ENCODE results near the gene CNN2.

Gene CNN2

GRCh38 chr19:1076951-1077350 is 50.5 kb downstream of the CNN2 start:
- no peak for TF ChIP-seq CTCF (conservative IDR thresholded peaks at IDR 0.05; ENCODE audit: control insufficient read depth, insufficient read depth, low read depth, low read length)

GRCh38 chr19:1079566-1080111 is 53.2 kb downstream of the CNN2 start:
- no peak overlapping the region for H3K4me3 ChIP-seq (ENCODE audit: control insufficient read depth, low read depth, low read length)
- TF ChIP-seq CTCF (conservative IDR thresholded peaks at IDR 0.05; ENCODE audit: control insufficient read depth, insufficient read depth, low read depth, low read length) = no peak
- no peak for DNase-seq (ENCODE audit: low read depth)

More at GRCh38 chr19:1076951-1077350, 50.5 kb downstream of the CNN2 start:
- no peak overlapping the region for H3K4me3 ChIP-seq (ENCODE audit: control insufficient read depth, low read depth, low read length)
- DNase-seq (ENCODE audit: low read depth) = no peak

GRCh38 chr19:1080360-1081161 is 54.2 kb downstream of the CNN2 start:
- DNase-seq (ENCODE audit: low read depth) = no peak
- no peak for TF ChIP-seq CTCF (conservative IDR thresholded peaks at IDR 0.05; ENCODE audit: control insufficient read depth, insufficient read depth, low read depth, low read length)
- no peak overlapping the region for H3K4me3 ChIP-seq (ENCODE audit: control insufficient read depth, low read depth, low read length)

GRCh38 chr19:1081301-1082164 is 55.1 kb downstream of the CNN2 start:
- DNase-seq (ENCODE audit: low read depth) = no peak

GRCh38 chr19:1082165-1082927 is 55.9 kb downstream of the CNN2 start:
- no peak overlapping the region for H3K4me3 ChIP-seq (ENCODE audit: control insufficient read depth, low read depth, low read length)
- DNase-seq (ENCODE audit: low read depth) = no peak
- no peak for TF ChIP-seq CTCF (conservative IDR thresholded peaks at IDR 0.05; ENCODE audit: control insufficient read depth, insufficient read depth, low read depth, low read length)

More at GRCh38 chr19:1081301-1082164, 55.1 kb downstream of the CNN2 start:
- H3K4me3 ChIP-seq (ENCODE audit: control insufficient read depth, low read depth, low read length) = no peak overlapping the region
- TF ChIP-seq CTCF (conservative IDR thresholded peaks at IDR 0.05; ENCODE audit: control insufficient read depth, insufficient read depth, low read depth, low read length) = no peak

All from fibroblast of mammary gland (primary cell).